HG03378 (cell line): ENCODE measurements around the gene TMEM213.

Experiments
- ATAC-seq: cut with Tn5 transposase; IDR thresholded peaks from one replicate; pipeline ENCODE4 v1.9.1; 2021; ENCODE audit warnings: mild to moderate bottlenecking, moderate library complexity; ENCODE audit not compliant: unreplicated experiment

TMEM213 gene

DNA sequence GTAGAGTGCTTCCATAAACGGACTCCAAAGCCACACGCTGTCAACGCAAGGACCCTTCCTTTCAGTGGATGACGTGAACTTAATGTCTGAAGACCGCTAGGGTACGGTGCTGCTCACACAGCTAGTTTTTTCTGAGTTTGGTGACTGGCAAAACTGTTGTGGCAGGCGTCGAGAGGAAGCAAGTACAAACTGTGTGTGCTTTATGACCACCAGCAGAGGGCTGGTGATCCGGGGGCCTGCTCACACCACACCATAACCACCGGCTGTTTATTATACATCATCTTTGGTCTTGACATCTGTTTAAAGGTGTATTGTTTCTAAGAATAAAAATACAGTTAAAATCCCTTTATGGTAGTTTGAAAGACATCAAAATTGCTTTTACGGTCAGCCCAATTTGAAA, 37.3 kb downstream of the TMEM213 start:
- no peak for ATAC-seq

DNA sequence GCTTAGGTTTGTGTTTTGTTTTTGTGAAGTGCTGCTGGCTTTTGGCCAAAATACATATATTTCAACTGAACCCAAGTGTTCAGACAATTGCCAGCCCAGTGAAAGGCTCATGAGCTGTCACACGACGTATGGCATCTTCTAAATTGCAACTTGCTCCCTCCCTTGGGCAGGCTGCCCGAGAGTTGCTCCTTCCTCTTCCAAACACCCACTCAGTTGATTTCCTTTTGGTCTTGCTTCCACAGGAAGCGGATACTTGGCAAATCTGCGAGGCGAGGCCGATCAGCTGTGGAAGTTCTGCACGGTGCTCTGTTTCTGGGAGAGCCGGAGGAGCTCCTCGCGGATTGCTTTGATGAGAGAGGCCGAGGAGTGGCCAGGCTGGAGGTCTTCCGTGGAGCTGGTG, 39.8 kb downstream of the TMEM213 start:
- ATAC-seq, result no peak

DNA sequence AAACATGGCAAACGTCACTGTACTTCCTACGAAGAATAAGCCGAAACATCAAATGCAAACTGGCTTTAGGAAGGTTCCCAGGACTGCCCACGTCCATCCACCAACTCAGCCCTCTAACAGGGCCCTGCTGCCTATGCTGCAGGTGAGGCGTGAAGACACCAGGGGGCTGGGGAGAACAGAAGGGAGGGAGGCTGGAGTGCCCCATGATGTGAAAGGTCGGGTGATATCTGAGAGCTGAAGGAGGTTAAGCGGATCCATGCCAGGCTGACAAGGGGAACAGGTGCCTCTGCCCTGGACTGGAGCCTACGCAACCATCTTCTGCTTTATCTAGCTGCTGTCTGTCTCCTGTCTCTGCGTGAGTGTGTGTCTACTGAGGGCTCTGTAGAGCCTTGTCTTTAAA, 40.4 kb downstream of the TMEM213 start:
- ATAC-seq, result no peak

GRCh38 chr7:138842111-138842510, 44.3 kb downstream of the TMEM213 start:
- ATAC-seq, result no peak

DNA sequence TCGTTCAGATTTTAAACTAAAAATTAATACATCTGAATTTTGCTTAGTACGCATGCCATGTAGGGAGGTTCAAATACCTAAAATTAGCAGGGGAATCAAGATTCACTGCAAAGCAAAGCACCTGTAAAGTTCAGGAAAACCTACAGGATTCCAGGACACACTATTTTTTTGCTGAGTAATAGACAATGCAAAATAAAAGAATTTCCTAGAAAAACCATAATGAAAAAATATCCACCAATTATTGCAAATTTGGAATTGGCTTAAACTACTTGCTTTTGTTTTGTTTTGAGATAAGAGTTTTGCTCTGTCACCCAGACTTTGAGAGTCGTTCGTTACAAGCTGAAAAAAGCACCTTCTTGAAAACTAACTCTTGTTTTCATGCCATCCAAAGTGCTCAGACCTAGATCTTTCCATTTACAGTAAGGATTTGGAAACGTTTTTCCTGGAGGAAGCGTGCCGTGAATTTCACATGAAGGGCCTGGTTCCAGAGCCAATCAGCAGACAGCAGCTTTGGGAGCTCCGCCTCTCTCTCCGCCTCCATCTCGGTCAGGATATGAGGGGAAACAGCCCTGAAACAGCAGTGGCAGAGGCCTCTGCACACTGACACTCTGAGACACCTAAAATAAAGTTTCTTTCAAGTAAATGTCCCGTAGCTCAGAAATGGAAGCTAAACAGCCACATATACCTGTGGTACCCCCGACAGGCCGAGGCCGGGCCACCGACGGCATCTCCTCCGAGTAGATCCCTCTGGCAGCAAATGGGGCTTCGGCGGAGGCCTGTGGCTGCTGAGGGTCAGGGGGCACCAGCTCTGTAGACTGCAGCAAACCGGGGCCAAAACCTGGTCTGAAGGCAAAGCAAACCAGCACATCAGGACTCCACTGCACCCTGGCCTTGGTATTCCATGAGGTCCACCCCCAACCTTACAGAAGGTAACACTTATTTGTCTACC, 46.1 kb downstream of the TMEM213 start:
- ATAC-seq, result no peak

- ATAC-seq, result no peak
Measured at GRCh38 chr7:138845711-138846110, 47.9 kb downstream of the TMEM213 start.

DNA sequence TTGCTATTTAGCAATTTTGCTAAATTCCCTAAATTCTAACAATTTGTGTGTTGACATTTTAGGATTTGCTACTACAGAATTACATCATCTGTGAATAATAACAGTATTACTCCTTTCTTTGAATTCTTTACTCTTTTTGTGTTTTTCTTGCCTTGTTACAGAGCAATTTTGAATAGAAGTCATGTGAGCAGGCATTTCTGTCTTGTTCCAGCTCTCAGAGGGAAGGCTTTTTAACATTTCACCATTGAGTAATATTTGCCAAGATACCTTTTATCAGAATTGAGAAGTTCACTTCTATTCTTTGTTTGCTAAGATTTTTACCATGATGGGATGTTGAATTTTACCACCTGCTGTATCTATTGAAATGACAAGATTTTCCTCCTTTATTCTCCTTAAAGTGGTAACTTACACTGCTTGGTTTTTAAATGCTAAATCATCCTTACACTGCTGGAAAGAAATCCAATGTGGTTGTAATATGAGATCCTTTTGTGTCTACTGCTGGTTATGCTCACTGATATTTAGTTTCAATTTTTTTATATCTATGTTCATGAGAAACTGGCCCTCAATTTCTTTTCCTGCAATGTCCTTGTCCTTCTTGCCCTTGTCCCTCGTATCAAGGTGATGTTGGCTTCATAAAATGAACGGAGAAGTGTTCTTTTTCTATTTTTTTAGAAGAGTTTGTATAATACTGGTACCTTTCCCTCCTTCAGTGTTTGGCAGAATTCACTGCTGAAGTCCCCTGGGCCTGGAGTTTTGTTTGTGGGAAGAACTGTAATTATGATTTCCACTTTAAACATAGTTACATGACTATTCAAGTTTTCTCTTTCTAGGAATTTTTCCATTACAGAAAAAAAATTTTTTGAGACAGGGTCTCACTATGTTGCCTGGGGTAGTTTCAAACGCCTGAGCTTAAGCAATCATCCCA, 50.5 kb downstream of the TMEM213 start:
- no peak for ATAC-seq

GRCh38 chr7:138849701-138850100, 51.9 kb downstream of the TMEM213 start:
- ATAC-seq, result no peak

DNA sequence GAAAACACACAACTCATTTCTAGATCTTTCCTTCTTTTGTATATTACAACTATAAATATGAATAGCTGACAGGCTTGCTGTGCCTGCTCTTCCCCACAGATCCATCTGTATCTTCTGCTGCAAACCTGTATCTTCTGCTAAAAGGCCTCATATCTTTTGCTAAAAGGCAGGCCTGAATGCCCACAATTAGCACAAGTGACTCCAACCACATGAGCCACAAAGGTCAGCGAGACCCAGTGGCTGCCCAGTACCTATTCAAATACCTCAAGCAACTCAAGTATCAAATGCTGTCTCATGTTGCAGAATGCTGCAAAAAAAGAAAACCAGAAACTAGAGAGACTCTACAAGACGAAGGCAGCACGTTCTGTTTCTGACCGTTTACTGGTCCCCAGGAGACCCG, 54.7 kb downstream of the TMEM213 start:
- no peak for ATAC-seq

GRCh38 chr7:138853448-138853847, 55.7 kb downstream of the TMEM213 start:
- ATAC-seq, result no peak

DNA sequence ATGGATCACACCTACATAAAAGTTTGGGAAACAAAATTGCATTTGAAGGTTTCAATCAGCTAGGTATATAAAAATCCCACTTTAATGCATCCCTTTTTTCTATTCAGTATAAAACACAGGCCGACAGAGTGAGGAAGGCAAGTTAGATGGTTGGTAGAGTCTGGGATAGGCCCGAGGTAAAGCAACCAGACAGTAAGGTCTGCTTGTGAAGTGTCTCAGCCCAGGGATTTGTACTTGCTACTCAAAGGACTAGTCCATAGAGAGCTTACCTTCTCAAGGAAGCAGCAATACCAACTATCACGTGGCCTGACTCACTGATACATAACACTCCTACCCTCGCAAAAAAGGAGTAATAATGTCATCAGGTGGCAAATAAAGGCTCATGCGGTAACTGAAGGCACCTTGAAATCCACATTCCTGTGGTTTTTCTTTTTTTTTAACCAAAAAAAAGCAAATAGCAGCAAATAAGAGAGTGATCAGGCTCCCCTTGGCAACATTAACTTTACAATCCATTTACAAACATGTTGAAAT, 56.4 kb downstream of the TMEM213 start:
- ATAC-seq, result no peak

DNA sequence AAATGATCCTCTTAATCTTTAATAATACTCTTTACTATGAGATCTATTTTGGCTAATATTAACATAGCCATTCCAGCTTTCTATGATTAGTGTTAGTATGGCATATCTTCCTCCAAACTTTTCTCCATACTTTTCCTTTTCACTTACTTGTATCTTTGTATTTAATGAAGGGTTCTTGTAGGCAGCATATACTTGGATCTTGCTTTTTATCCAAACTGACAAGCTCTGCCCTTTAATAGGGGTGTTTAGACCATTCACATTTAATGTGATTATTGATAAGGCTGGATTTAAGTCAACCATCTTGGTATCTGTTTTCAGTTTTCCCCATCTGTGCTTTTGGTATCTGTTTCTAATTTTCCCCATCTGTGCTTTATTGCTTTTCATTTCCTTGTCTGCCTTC, 59.9 kb downstream of the TMEM213 start:
- no peak for ATAC-seq

DNA sequence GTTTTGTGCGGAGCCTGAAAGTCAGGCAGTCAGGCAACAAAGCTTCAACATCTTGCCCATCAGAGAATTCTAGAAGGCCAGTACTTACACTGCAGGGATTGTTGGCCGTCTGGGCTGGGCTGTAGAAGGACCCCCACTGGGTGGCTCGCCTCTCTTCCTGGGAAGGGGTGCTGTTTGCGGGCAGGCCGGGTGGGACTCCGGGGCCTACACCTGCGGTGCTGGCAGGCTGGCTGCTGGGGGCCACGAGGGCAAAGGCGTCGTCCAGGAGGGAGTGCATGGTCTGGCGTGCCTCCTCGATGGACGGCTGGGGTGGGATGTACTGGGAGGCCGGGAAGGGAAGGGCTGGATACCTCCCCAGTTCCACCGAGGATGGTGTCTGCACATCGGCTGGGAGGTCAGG, 63.3 kb downstream of the TMEM213 start:
- ATAC-seq, result no peak

GRCh38 chr7:138863931-138864330, 66.1 kb downstream of the TMEM213 start:
- no peak for ATAC-seq

GRCh38 chr7:138864667-138865066, 66.9 kb downstream of the TMEM213 start:
- ATAC-seq, result no peak

GRCh38 chr7:138865843-138866242, 68.0 kb downstream of the TMEM213 start:
- ATAC-seq, result no peak

GRCh38 chr7:138866353-138866752, 68.6 kb downstream of the TMEM213 start:
- ATAC-seq, result no peak

GRCh38 chr7:138867744-138868143, 70.0 kb downstream of the TMEM213 start:
- ATAC-seq, result no peak

GRCh38 chr7:138868711-138869110, 70.9 kb downstream of the TMEM213 start:
- no peak for ATAC-seq

DNA sequence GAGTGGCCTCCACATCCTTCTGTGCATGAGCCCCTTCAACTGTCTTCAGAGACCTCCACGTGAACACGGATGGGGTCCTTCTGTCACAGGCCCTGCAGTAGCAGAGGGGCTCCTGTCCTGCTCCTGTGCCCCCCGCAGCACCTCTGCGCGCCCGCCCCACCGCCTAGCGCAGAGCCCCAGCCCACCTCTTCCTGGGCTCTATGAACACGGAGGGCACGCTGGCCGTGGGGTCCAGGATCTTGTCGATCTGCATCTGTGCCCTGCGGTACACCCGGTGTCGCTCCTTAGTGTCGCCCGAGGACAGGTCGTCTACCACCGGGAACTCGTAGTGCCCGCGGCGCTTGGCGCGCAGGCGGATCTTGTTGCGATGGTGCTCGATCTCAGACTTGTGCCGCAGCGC, 71.6 kb downstream of the TMEM213 start:
- ATAC-seq, result no peak

GRCh38 chr7:138871065-138871813, 73.4 kb downstream of the TMEM213 start:
- ATAC-seq, result no peak
